Measurements from ENCODE around the gene GPR17. TPM values are rescaled to one million over a fixed set of nuclear protein-coding genes. Genes with fewer than 3 reads are reported as not detected.

The GPR17 gene, protein sequence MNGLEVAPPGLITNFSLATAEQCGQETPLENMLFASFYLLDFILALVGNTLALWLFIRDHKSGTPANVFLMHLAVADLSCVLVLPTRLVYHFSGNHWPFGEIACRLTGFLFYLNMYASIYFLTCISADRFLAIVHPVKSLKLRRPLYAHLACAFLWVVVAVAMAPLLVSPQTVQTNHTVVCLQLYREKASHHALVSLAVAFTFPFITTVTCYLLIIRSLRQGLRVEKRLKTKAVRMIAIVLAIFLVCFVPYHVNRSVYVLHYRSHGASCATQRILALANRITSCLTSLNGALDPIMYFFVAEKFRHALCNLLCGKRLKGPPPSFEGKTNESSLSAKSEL
- total RNA-seq (not detected), polyA plus RNA-seq (1 to 10 TPM in 1 of 2 donors, under 1 TPM in 1; 0.35 to 1.9 TPM)

DNA sequence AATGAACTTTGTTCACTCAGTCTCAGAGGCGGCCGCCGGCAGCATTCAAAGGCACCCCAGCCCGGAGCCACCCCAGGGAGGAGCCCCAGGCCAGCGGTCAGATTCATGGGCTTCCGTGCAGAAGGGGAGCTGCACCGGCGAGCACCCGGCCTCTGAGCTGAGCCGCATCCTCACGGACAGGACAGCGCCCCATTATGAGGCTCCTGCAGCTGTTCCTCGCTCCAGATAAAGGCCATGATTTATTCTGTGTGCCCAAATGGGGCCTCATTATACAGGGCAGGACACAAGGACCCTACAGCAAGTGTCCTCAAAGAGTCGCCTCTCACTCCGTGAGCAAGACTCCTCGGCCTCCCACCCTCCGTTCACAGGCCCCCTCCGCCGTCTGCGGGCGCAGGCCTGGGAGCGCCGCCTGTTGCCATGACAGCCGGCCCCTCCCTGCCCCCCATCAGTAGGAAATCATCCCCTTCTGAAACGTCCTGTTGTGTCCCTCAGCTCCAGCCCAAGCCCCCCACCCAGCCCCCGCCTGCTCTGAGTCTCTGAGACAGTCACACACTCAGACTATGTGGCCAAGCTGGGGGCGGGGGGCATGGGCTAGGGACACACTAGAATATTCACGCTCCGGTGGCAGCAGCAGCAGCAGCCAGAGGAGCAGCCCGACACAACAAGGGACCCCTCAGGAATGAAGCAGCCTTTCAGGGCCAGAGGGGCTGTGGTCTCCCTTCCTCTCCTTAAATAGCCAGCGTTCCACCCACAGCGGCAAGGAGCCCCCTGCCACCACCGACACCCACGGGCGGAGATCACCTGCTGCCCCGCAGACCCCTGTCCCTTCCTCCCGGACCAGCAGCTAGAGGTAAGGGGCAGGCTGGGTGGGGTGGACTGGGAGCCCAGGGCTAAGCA, at the start of gene GPR17:
TSS of gene GPR17 (plus strand) at position 759 of the 897 bp plus-strand sequence. CDS start 4,583 bp downstream, outside the sequence.
- ATAC-seq = no peak

GRCh38 chr2:127596311-127597045, 49.5 kb upstream of the GPR17 start:
- no peak overlapping the region for H3K4me3 ChIP-seq
- 86 to 91% methylated on average over 14 of the region's 14 CpGs for WGBS, 2 donors
- H3K4me1 ChIP-seq = no peaks in the 10 kb centered on the region
- TF ChIP-seq, protein P1, sequence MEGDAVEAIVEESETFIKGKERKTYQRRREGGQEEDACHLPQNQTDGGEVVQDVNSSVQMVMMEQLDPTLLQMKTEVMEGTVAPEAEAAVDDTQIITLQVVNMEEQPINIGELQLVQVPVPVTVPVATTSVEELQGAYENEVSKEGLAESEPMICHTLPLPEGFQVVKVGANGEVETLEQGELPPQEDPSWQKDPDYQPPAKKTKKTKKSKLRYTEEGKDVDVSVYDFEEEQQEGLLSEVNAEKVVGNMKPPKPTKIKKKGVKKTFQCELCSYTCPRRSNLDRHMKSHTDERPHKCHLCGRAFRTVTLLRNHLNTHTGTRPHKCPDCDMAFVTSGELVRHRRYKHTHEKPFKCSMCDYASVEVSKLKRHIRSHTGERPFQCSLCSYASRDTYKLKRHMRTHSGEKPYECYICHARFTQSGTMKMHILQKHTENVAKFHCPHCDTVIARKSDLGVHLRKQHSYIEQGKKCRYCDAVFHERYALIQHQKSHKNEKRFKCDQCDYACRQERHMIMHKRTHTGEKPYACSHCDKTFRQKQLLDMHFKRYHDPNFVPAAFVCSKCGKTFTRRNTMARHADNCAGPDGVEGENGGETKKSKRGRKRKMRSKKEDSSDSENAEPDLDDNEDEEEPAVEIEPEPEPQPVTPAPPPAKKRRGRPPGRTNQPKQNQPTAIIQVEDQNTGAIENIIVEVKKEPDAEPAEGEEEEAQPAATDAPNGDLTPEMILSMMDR (IDR thresholded peaks at IDR 0.05) = no peak
- no peaks in the 10 kb centered on the region for H3K27me3 ChIP-seq
- H3K27ac ChIP-seq = no peak overlapping the region
- H3K36me3 ChIP-seq = no peaks in the 10 kb centered on the region
- no peak for ATAC-seq
- DNase-seq = peak in 2 of 6 donors; percentile 5 to 39
- H3K9me3 ChIP-seq = no peaks in the 10 kb centered on the region
- FAIRE-seq = no peak
- intact Hi-C loops (cut with DNase I) = no loop called here

More for the DNA sequence above, at the start of gene GPR17:
- DNase-seq = peak in 2 of 6 donors; percentile 9 to 47
- peaks cover 0 to 3% (median 0%) of the 10 kb centered on the region in 3 donors for H3K4me1 ChIP-seq
- TF ChIP-seq, protein P1 (IDR thresholded peaks at IDR 0.05) = no peak
- no peaks in the 10 kb centered on the region for H3K9me3 ChIP-seq
- intact Hi-C loops (cut with DNase I) = no loop called here
- no peak within 1 kb of the TSS for H3K27ac ChIP-seq
- H3K27me3 ChIP-seq = no peaks in the 10 kb centered on the region
- H3K4me3 ChIP-seq = no peak within 1 kb of the TSS
- 66 to 67% methylated on average over 37 of the region's 37 CpGs for WGBS, 2 donors
- no peak for FAIRE-seq
- no peaks in the 10 kb centered on the region for H3K36me3 ChIP-seq

GRCh38 chr2:127597046-127597983, 48.6 kb upstream of the GPR17 start:
- Histone ChIP-seq H3K27me3 (no peaks in the 10 kb centered on the region), H3K36me3 (no peaks in the 10 kb centered on the region), H3K9me3 (no peaks in the 10 kb centered on the region), H3K4me1 (no peaks in the 10 kb centered on the region), H3K4me3 (no peak overlapping the region), H3K27ac (no peak overlapping the region)
- intact Hi-C loops (cut with DNase I) = no loop called here
- DNase-seq = peak in 2 of 6 donors; percentile 3 to 16
- WGBS, 2 donors = 74 to 80% methylated on average over 15 to 17 of the region's 17 CpGs
- FAIRE-seq = no peak
- no peak for ATAC-seq
- TF ChIP-seq, protein P1 (IDR thresholded peaks at IDR 0.05) = no peak

- ATAC-seq (no peak), FAIRE-seq (no peak), DNase-seq (no peak)
- 69 to 81% methylated on average over 4 of the region's 4 CpGs for WGBS, 2 donors
- no peak overlapping the region for H3K27ac ChIP-seq
- H3K9me3 ChIP-seq = no peaks in the 10 kb centered on the region
- TF ChIP-seq, protein P1 (IDR thresholded peaks at IDR 0.05) = no peak
- no peaks in the 10 kb centered on the region for H3K4me1 ChIP-seq
- H3K27me3 ChIP-seq = no peaks in the 10 kb centered on the region
- H3K36me3 ChIP-seq = no peaks in the 10 kb centered on the region
- intact Hi-C loops (cut with DNase I) = no loop called here
- no peak overlapping the region for H3K4me3 ChIP-seq
These were observed 48.0 kb upstream of the GPR17 start for GRCh38 chr2:127597984-127598380.
